Panc1 (cell line): ENCODE measurements around the gene NTN3. TPM values are rescaled to one million over a fixed set of nuclear protein-coding genes. Genes with fewer than 3 reads are reported as not detected.
A peak's percentile ranks its signal among the peaks of the same experiment; 100 is the strongest.

Experiments
- ATAC-seq: fragments of 200-7000 bp; cut with Tn5 transposase; 2 replicates; pipeline ENCODE4 v1.9.1; 2020; ENCODE audit warnings: mild to moderate bottlenecking, moderate library complexity
- BruUV-seq: library from RNA; stranded (reverse); fragments of 400-500 nt; replicated peaks from 2 replicates; lab custom pipeline; 2021; lab: Mats Ljungman, UMichigan
- CTCF ChIA-PET: fragments of 300-600 bp; sonication (Branson Sonifier 250); formaldehyde crosslinking; loops from one replicate; lab custom pipeline; 2022; ENCODE audit warnings: antibody characterized with exemption; lab: Charles Lee
- POLR2A ChIA-PET: fragments of 300-600 bp; sonication (Branson Sonifier 250); formaldehyde crosslinking; loops from one replicate; lab custom pipeline; 2022; ENCODE audit warnings: antibody characterized with exemption; lab: Charles Lee
- DNase-seq: peaks from one replicate; pipeline ENCODE4 v3.0.0-alpha.2; 2010; ENCODE audit warnings: low read depth, low spot score
- H3K27ac ChIP-seq: 2 replicates; pipeline ENCODE4 v1.5.1; 2011; ENCODE audit warnings: mild to moderate bottlenecking, low read length, inconsistent platforms
- H3K27me3 ChIP-seq: fragments of 200-500 bp; sonication (Bioruptor generic); 2 replicates; pipeline ENCODE4 v1.6.0; 2014; ENCODE audit warnings: low read length, inconsistent platforms; ENCODE audit not compliant: control insufficient read depth, insufficient read depth
- H3K36me3 ChIP-seq: fragments of 200-500 bp; sonication (Bioruptor generic); 2 replicates; pipeline ENCODE4 v1.5.1; 2014; ENCODE audit warnings: inconsistent platforms, mild to moderate bottlenecking, low read length, moderate library complexity; ENCODE audit not compliant: control insufficient read depth, insufficient read depth
- H3K4me1 ChIP-seq: 2 replicates; pipeline ENCODE4 v1.5.1; 2011; ENCODE audit warnings: inconsistent platforms, mild to moderate bottlenecking, low read length, moderate library complexity; ENCODE audit not compliant: control insufficient read depth, insufficient read depth
- H3K4me3 ChIP-seq, 2 experiments: 2 replicates each; pipeline ENCODE4 v1.5.1; 2011 to 2012; ENCODE audit warnings: low read depth in 2 of 2, low read length in 2 of 2, mild to moderate bottlenecking in 2 of 2, inconsistent platforms in 1 of 2, moderate library complexity in 1 of 2
- H3K9me3 ChIP-seq: fragments of 200-500 bp; sonication (Bioruptor generic); 2 replicates; pipeline ENCODE4 v1.5.1; 2014; ENCODE audit warnings: low read depth, mild to moderate bottlenecking, inconsistent platforms, low read length, moderate library complexity; ENCODE audit not compliant: control insufficient read depth, insufficient read depth
- CTCF ChIP-seq: fragments of 450-650 bp; IDR thresholded peaks from 2 replicates; pipeline ENCODE4 v1.5.1; 2017; ENCODE audit warnings: mild to moderate bottlenecking
- POLR2AphosphoS5 ChIP-seq: IDR thresholded peaks from 2 replicates; pipeline ENCODE4 v1.6.1; 2012; ENCODE audit warnings: mild to moderate bottlenecking, low read depth, low read length, moderate library complexity
- REST ChIP-seq, 2 experiments: IDR thresholded peaks; 2 replicates each; pipeline ENCODE4 v1.6.1; 2011 to 2012; ENCODE audit warnings: low read depth in 2 of 2, control low read depth in 1 of 2, low read length in 1 of 2, mild to moderate bottlenecking in 1 of 2, moderate library complexity in 1 of 2; ENCODE audit not compliant: insufficient read depth in 1 of 2
- SIN3A ChIP-seq: IDR thresholded peaks from 2 replicates; pipeline ENCODE4 v1.6.1; 2012; ENCODE audit warnings: low read depth, mild to moderate bottlenecking, low read length, moderate library complexity, borderline replicate concordance; ENCODE audit not compliant: insufficient read depth
- TCF7L2 ChIP-seq: IDR thresholded peaks from 2 replicates; pipeline ENCODE4 v1.6.1; 2011; ENCODE audit warnings: mild to moderate bottlenecking, low read depth, low read length, inconsistent platforms
- in situ Hi-C: cut with HindIII; loops from 2 replicates; pipeline ENCODE4 v1.10.0; 2016; ENCODE audit warnings: low sequenced_read_pairs, low pct_unique_long_range_greater_than_20kb
- intact Hi-C: fragments of 100-400 bp; cut with micrococcal nuclease; formaldehyde crosslinking; loops from one replicate; pipeline ENCODE4 v1.10.0; 2022; ENCODE audit not compliant: unreplicated experiment
- total RNA-seq: library from RNA; stranded (reverse); gene quantifications from one replicate; pipeline ENCODE4 v1.2.1, GENCODE V29; 2021; ENCODE audit not compliant: unreplicated experiment

Gene NTN3
- total RNA-seq, 1 experiment from 2014 or later: 3.2 TPM

GRCh38 chr16:2469399-2470233 lies 1.5 kb upstream of the NTN3 start:
- Histone ChIP-seq H3K9me3 (no peaks in the 10 kb centered on the region), H3K4me1 (peaks cover 45% of the 10 kb centered on the region), H3K36me3 (no peaks in the 10 kb centered on the region; the same call in 1 of the 2 replicates), H3K4me3 (peak overlapping the region in 1 of 2 experiments; percentile 59; a peak in 1 of 4 replicates), H3K27ac (peak overlapping the region; percentile 95), H3K27me3 (no peaks in the 10 kb centered on the region)
- TF ChIP-seq CTCF (no peak), SIN3A (no peak), TCF7L2 (no peak), REST (IDR thresholded peaks at IDR 0.05; ENCODE audit: insufficient read depth in 1 of 2, low read depth in 2 of 2, low read length in 1 of 2) (no peak), POLR2AphosphoS5 (no peak)
- DNase-seq: no peak
- CTCF ChIA-PET: interaction anchor here (0.6 to 1.5 kb wide), 2 partner anchors 31 to 50 kb away, joined by 4 to 6 read pairs; partner anchors contain the start of gene AMDHD2
- POLR2A ChIA-PET: interaction anchor here (0.5 to 1.2 kb wide), 3 partner anchors 32 to 219 kb away, joined by 4 to 7 read pairs (median 5); partner anchors contain the start of gene CEMP1
- no peak for ATAC-seq
- in situ Hi-C loops (no loop called here), intact Hi-C loops (no loop called here)
- BruUV-seq: no TSS peak

GRCh38 chr16:2470234-2470601 lies 879 bp upstream of the NTN3 start:
- Histone ChIP-seq H3K4me3 (no peak overlapping the region), H3K4me1 (peaks cover 45% of the 10 kb centered on the region), H3K36me3 (no peaks in the 10 kb centered on the region; the same call in 1 of the 2 replicates), H3K27me3 (no peaks in the 10 kb centered on the region), H3K9me3 (no peaks in the 10 kb centered on the region), H3K27ac (peak overlapping the region; percentile 95)
- DNase-seq: no peak
- no peak for ATAC-seq
- TF ChIP-seq CTCF (no peak), SIN3A (no peak), REST (IDR thresholded peaks at IDR 0.05; ENCODE audit: insufficient read depth in 1 of 2, low read depth in 2 of 2, low read length in 1 of 2) (no peak), TCF7L2 (no peak), POLR2AphosphoS5 (no peak; the same call in 1 of the 2 replicates)
- intact Hi-C loops (no loop called here), in situ Hi-C loops (no loop called here)
- CTCF ChIA-PET: interaction anchor here (1.5 kb wide), 1 partner anchor 31 kb away, joined by 6 read pairs; no protein-coding TSS in a partner anchor
- POLR2A ChIA-PET: interaction anchor here (0.6 kb wide), 1 partner anchor 220 kb away, joined by 7 read pairs; no protein-coding TSS in a partner anchor
- BruUV-seq: no TSS peak
